ENCODE measurements around the gene ROBO3. TPM values are rescaled to one million over a fixed set of nuclear protein-coding genes. Genes with fewer than 3 reads are reported as not detected.

The ROBO3 gene
- total RNA-seq, 1 donor from 2014 or later: 27.4 TPM

- no peaks in the 10 kb centered on the region for H3K36me3 Mint-ChIP-seq
- H3K4me1 Mint-ChIP-seq (ENCODE audit: unreplicated experiment): no peaks in the 10 kb centered on the region
- TF ChIP-seq, protein P1, sequence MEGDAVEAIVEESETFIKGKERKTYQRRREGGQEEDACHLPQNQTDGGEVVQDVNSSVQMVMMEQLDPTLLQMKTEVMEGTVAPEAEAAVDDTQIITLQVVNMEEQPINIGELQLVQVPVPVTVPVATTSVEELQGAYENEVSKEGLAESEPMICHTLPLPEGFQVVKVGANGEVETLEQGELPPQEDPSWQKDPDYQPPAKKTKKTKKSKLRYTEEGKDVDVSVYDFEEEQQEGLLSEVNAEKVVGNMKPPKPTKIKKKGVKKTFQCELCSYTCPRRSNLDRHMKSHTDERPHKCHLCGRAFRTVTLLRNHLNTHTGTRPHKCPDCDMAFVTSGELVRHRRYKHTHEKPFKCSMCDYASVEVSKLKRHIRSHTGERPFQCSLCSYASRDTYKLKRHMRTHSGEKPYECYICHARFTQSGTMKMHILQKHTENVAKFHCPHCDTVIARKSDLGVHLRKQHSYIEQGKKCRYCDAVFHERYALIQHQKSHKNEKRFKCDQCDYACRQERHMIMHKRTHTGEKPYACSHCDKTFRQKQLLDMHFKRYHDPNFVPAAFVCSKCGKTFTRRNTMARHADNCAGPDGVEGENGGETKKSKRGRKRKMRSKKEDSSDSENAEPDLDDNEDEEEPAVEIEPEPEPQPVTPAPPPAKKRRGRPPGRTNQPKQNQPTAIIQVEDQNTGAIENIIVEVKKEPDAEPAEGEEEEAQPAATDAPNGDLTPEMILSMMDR (conservative IDR thresholded peaks at IDR 0.05): no peak
- peaks cover 56% of the 10 kb centered on the region for H3K27me3 Mint-ChIP-seq
- no peaks in the 10 kb centered on the region for H3K9me3 Mint-ChIP-seq
- no peak overlapping the region for H3K27ac Mint-ChIP-seq
- DNase-seq (ENCODE audit: extremely low spot score, unreplicated experiment): no peak
- no peak overlapping the region for H3K4me3 Mint-ChIP-seq
Measured at GRCh38 chr11:124917115-124917637, 51.9 kb downstream of the ROBO3 start.

DNA sequence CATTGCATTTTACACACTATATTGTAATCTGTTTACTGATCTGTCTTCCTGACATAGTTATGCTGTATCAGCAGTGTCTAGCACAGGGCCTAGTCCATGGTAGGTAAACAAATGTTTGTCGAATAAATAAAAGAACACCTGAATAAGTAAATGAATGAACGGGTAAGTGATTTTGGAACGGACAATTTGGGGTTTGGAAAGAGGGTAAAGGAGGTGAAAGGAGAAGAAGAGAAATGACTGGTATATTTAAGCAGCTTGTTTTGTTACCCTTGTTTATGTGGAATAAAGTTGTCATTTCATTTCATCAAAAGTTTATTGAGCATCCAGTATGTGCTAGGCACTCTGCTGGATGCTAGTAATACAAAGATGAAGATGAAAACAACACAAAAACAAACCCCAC is 53.7 kb downstream of the ROBO3 start, which contains the start of gene HEPN1:
Gene HEPN1 (plus strand): TSS at position 301 of the 400 bp plus-strand sequence.
- Mint-ChIP-seq H3K4me1 (ENCODE audit: unreplicated experiment) (no peaks in the 10 kb centered on the region), H3K27ac (no peak within 1 kb of the TSS), H3K4me3 (peak within 1 kb of the TSS; percentile 57), H3K27me3 (peaks cover 69% of the 10 kb centered on the region), H3K36me3 (no peaks in the 10 kb centered on the region), H3K9me3 (no peaks in the 10 kb centered on the region)
- no peak for DNase-seq (ENCODE audit: extremely low spot score, unreplicated experiment)
- TF ChIP-seq, protein P1 (conservative IDR thresholded peaks at IDR 0.05): no peak

DNA sequence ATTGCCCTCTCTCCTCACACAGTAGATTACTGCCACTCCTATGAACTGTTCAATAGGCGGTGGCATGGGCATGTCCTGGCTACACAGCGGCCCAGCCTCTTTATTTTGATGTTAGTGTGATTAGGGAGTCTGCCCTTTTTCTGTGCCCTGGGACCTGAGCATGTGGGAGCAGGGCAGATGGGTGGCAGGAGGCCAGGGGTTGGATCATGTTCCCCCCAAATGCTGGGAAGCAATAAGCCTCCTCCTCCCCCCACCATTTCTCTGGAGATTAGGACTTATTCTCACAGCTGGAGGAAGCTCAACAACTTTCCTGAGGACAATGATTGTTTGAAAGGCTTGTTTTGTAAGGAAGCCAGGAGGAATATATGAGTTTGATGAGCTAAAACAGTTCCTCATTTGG is 54.7 kb downstream of the ROBO3 start:
- H3K4me3 Mint-ChIP-seq: peak overlapping the region; percentile 39
- TF ChIP-seq, protein P1 (conservative IDR thresholded peaks at IDR 0.05): no peak
- peaks cover 76% of the 10 kb centered on the region for H3K27me3 Mint-ChIP-seq
- H3K27ac Mint-ChIP-seq: no peak overlapping the region
- H3K4me1 Mint-ChIP-seq (ENCODE audit: unreplicated experiment): no peaks in the 10 kb centered on the region
- H3K9me3 Mint-ChIP-seq: no peaks in the 10 kb centered on the region
- no peaks in the 10 kb centered on the region for H3K36me3 Mint-ChIP-seq
- DNase-seq (ENCODE audit: extremely low spot score, unreplicated experiment): no peak

DNA sequence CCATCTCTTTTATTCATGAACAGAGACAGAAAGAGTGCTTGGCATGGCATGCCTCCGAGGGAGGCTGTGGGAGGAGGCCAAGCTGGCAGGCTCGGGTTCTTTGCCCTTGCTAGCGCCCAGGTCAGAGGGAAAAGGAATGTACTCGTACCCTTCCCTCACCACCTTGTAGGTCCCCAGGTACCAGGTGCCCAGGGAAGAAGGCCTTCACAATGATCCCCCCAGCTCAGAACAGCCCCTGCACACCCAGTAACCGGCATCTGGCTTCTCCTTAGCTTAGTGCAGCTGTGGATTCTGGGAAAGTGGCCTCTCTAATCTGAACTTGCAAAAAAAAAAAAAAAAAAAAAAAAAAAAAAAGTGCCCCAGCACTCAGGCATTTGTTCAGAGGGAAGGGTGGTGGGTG is 55.1 kb downstream of the ROBO3 start:
- H3K36me3 Mint-ChIP-seq: no peaks in the 10 kb centered on the region
- no peak for DNase-seq (ENCODE audit: extremely low spot score, unreplicated experiment)
- H3K27ac Mint-ChIP-seq: no peak overlapping the region
- H3K9me3 Mint-ChIP-seq: no peaks in the 10 kb centered on the region
- H3K4me3 Mint-ChIP-seq: peak overlapping the region; percentile 84
- TF ChIP-seq, protein P1 (conservative IDR thresholded peaks at IDR 0.05): no peak
- H3K27me3 Mint-ChIP-seq: peaks cover 74% of the 10 kb centered on the region
- no peaks in the 10 kb centered on the region for H3K4me1 Mint-ChIP-seq (ENCODE audit: unreplicated experiment)

- Mint-ChIP-seq H3K27me3 (peaks cover 69% of the 10 kb centered on the region), H3K4me3 (peak overlapping the region; percentile 84), H3K9me3 (no peaks in the 10 kb centered on the region), H3K36me3 (no peaks in the 10 kb centered on the region), H3K4me1 (ENCODE audit: unreplicated experiment) (no peaks in the 10 kb centered on the region), H3K27ac (peak overlapping the region; percentile 59)
- TF ChIP-seq, protein P1 (conservative IDR thresholded peaks at IDR 0.05): no peak
- DNase-seq (ENCODE audit: extremely low spot score, unreplicated experiment): peak; percentile 84
Measured at GRCh38 chr11:124920870-124921609, 55.8 kb downstream of the ROBO3 start.

All from type B pancreatic cell (in vitro differentiated cells).